Colonic mucosa (tissue), 4 donors: ENCODE results near the gene DYNLT1. TPM values are rescaled to one million over a fixed set of nuclear protein-coding genes. Genes with fewer than 3 reads are reported as not detected.

Experiments
- DNase-seq: peaks from one replicate; pipeline ENCODE4 v3.0.0-alpha.2; 2020
- H3K27ac ChIP-seq: fragments of 200-600 bp; one replicate; pipeline ENCODE4 v1.8.0; 2021
- H3K27me3 ChIP-seq: fragments of 200-600 bp; one replicate; pipeline ENCODE4 v1.8.0; 2021
- H3K36me3 ChIP-seq: fragments of 200-600 bp; one replicate; pipeline ENCODE4 v1.8.0; 2021
- H3K4me1 ChIP-seq: fragments of 200-600 bp; one replicate; pipeline ENCODE4 v1.8.0; 2021; ENCODE audit warnings: mild to moderate bottlenecking
- H3K4me3 ChIP-seq: fragments of 200-600 bp; one replicate; pipeline ENCODE4 v1.8.0; 2021
- H3K9ac ChIP-seq, 2 donors: one replicate each; pipeline ENCODE4 v1.7.0; 2013; ENCODE audit warnings: control low read depth in 2 of 2, low read depth in 2 of 2, low read length in 2 of 2
- H3K9me3 ChIP-seq: fragments of 200-600 bp; one replicate; pipeline ENCODE4 v1.8.0; 2021
- CTCF ChIP-seq: fragments of 200-600 bp; IDR thresholded peaks from one replicate; pipeline ENCODE4 v1.8.0; 2022; ENCODE audit warnings: antibody characterized with exemption, mild to moderate bottlenecking
- intact Hi-C: fragments of 100-400 bp; cut with DNase I; formaldehyde crosslinking; loops from one replicate; pipeline ENCODE4 v1.14.1; 2022
- total RNA-seq, 2 donors: library from RNA; stranded (reverse); fragmentation: NEBNext Ultra II Directional in 1 of 2; extraction: Animal tissue kit (Norgen Biotek cat#: 25700) in 1 of 2; gene quantifications; one replicate each; pipeline ENCODE4 v1.2.1, GENCODE V29; 2021
- donor health status: healthy.
- donor health status: DM: no; HTN: no; CAD: no.
- donor health status: DM: no; HTN: no; CAD: no.

The DYNLT1 gene
- total RNA-seq, 2 donors from 2014 or later: 140 to 166 TPM

- H3K4me1 ChIP-seq: no peaks in the 10 kb centered on the region
- no peak overlapping the region for H3K27ac ChIP-seq
- H3K4me3 ChIP-seq: no peak overlapping the region
- peak; percentile 19 for DNase-seq
- no peak for TF ChIP-seq CTCF
- no peaks in the 10 kb centered on the region for H3K27me3 ChIP-seq
- H3K36me3 ChIP-seq: peaks cover 12% of the 10 kb centered on the region
- no peak overlapping the region for H3K9ac ChIP-seq
- no peaks in the 10 kb centered on the region for H3K9me3 ChIP-seq
- intact Hi-C loops: no loop called here
Measured at GRCh38 chr6:158611541-158612370, 32.8 kb downstream of the DYNLT1 start.

GRCh38 chr6:158611039-158611438 lies 33.5 kb downstream of the DYNLT1 start:
- Histone ChIP-seq H3K4me3 (no peak overlapping the region), H3K27me3 (no peaks in the 10 kb centered on the region), H3K27ac (no peak overlapping the region), H3K9me3 (no peaks in the 10 kb centered on the region), H3K36me3 (peaks cover 12% of the 10 kb centered on the region), H3K4me1 (no peaks in the 10 kb centered on the region), H3K9ac (no peak overlapping the region)
- intact Hi-C loops: no loop called here
- DNase-seq: peak; percentile 12
- TF ChIP-seq CTCF: no peak

- H3K36me3 ChIP-seq: peaks cover 12% of the 10 kb centered on the region
- no peak for TF ChIP-seq CTCF
- peak; percentile 10 for DNase-seq
Measured at GRCh38 chr6:158610319-158610968, 34.1 kb downstream of the DYNLT1 start.

GRCh38 chr6:158609455-158610155 lies 34.9 kb downstream of the DYNLT1 start:
- Histone ChIP-seq H3K9me3 (no peaks in the 10 kb centered on the region), H3K9ac (no peak overlapping the region), H3K27me3 (no peaks in the 10 kb centered on the region), H3K27ac (no peak overlapping the region), H3K36me3 (peaks cover 12% of the 10 kb centered on the region), H3K4me1 (no peaks in the 10 kb centered on the region), H3K4me3 (no peak overlapping the region)
- no peak for TF ChIP-seq CTCF
- DNase-seq: peak; percentile 12
- intact Hi-C loops: no loop called here

More at GRCh38 chr6:158610319-158610968, 34.1 kb downstream of the DYNLT1 start:
- no peaks in the 10 kb centered on the region for H3K9me3 ChIP-seq
- no peaks in the 10 kb centered on the region for H3K27me3 ChIP-seq
- intact Hi-C loops: no loop called here
- no peak overlapping the region for H3K9ac ChIP-seq
- H3K4me1 ChIP-seq: no peaks in the 10 kb centered on the region
- no peak overlapping the region for H3K4me3 ChIP-seq
- no peak overlapping the region for H3K27ac ChIP-seq

- no peak overlapping the region for H3K4me3 ChIP-seq
- H3K9me3 ChIP-seq: no peaks in the 10 kb centered on the region
- no peaks in the 10 kb centered on the region for H3K27me3 ChIP-seq
- intact Hi-C loops: no loop called here
- H3K27ac ChIP-seq: no peak overlapping the region
- TF ChIP-seq CTCF: no peak
- H3K4me1 ChIP-seq: no peaks in the 10 kb centered on the region
- no peak for DNase-seq
- H3K9ac ChIP-seq: no peak overlapping the region
- peaks cover 12% of the 10 kb centered on the region for H3K36me3 ChIP-seq
Measured at GRCh38 chr6:158608221-158608620, 36.3 kb downstream of the DYNLT1 start.
